ENCODE data around the gene CMIP. TPM values are rescaled to one million over a fixed set of nuclear protein-coding genes. Genes with fewer than 3 reads are reported as not detected.

CMIP gene
- total RNA-seq, 1 experiment from 2014 or later: 48.2 TPM

DNA sequence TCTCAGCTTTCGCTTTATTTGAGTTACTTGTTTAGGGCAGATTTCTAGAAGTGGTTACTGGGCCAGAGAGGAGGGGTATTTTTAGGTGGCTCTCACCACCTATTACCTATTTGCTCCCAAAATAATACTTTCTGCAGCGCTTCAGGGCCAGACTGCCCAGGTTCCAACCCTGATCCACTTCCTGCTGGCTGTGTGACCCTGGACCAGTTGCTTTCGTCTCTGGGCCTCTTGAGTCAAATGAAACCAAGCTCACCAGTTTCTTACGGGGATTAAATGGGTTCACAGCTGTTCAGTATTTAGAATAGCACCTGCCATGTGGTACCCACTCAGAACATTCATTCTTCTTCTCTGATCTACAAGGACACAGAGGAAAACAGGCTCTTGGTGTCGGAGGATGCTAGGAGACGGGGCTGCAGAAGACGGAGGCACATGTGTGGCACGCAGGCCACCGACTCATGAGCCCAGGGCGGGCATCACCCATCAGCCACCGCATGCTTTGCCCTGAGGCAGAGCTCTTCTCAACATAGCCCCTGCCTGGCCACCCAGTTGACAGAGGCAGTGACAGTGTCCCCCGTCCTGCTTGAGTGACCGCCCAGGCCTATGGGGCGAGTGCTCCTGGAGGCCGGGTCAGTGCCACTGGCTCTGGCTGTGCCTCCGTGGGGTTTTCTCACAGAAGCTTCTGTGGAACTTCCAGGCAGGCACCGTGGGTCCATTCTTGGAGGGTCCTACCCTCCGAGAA is 185.5 kb downstream of the CMIP start:
- Histone ChIP-seq H3K79me2 (ENCODE audit: insufficient read depth, low read length) (no peaks in the 10 kb centered on the region; the same call in 1 of the 2 replicates), H3K79me1 (ENCODE audit: insufficient read depth, low read depth, low read length, poor library complexity, severe bottlenecking) (no peaks in the 10 kb centered on the region), H4K8ac (replicated peaks; ENCODE audit: insufficient read length, low read depth, low read length) (no peak overlapping the region), H3K9ac (ENCODE audit: extremely low read depth, insufficient read length, low read length) (no peak overlapping the region), H3T11ph (ENCODE audit: low read length) (no peak overlapping the region), H2BK20ac (ENCODE audit: low read depth, low read length, poor library complexity, severe bottlenecking) (no peak overlapping the region), H3K14ac (ENCODE audit: insufficient read depth, low read length) (no peak overlapping the region), H2BK15ac (ENCODE audit: low read depth, low read length) (no peak overlapping the region), H3K23me2 (ENCODE audit: insufficient read length, low read depth, low read length, poor library complexity, severe bottlenecking) (no peaks in the 10 kb centered on the region), H3K18ac (ENCODE audit: insufficient read length, low read depth, low read length) (no peak overlapping the region), H3K23ac (ENCODE audit: insufficient read length, low read depth, low read length) (no peak overlapping the region), H4K20me1 (ENCODE audit: control insufficient read depth, insufficient read depth, insufficient read length) (no peaks in the 10 kb centered on the region), H2AK5ac (ENCODE audit: insufficient read length, low read length) (no peak overlapping the region), H3K27me3 (ENCODE audit: insufficient read depth, low read length) (no peaks in the 10 kb centered on the region), H2AFZ (ENCODE audit: low read length) (no peak overlapping the region), H3K4me2 (ENCODE audit: insufficient read depth, insufficient read length, low read length) (no peak overlapping the region), H2BK5ac (ENCODE audit: insufficient read length, low read length) (no peak overlapping the region), H3K4me1 (ENCODE audit: insufficient read depth, low read length) (peaks cover 4% of the 10 kb centered on the region; the same call in 1 of the 2 replicates), H3K56ac (ENCODE audit: insufficient read length, low read depth, low read length) (no peak overlapping the region), H2BK12ac (ENCODE audit: insufficient read length, low read depth, low read length) (no peak overlapping the region), H2BK120ac (ENCODE audit: low read depth, low read length, poor library complexity, severe bottlenecking) (no peak overlapping the region), H4K5ac (ENCODE audit: insufficient read length, low read depth, low read length) (no peak overlapping the region), H3K9me3 (ENCODE audit: control insufficient read depth, low read depth, low read length) (no peaks in the 10 kb centered on the region), H3K4ac (ENCODE audit: low read depth, low read length) (no peak overlapping the region), H4K91ac (ENCODE audit: insufficient read length, low read depth, low read length) (no peak overlapping the region), H3K27ac (ENCODE audit: insufficient read length, low read depth, low read length) (no peak overlapping the region)
- WGBS (ENCODE audit: extremely low coverage, insufficient read length, low lambda C conversion rate): no CpG with 5 or more reads among the region's 18 CpGs
- TF ChIP-seq, protein P1, sequence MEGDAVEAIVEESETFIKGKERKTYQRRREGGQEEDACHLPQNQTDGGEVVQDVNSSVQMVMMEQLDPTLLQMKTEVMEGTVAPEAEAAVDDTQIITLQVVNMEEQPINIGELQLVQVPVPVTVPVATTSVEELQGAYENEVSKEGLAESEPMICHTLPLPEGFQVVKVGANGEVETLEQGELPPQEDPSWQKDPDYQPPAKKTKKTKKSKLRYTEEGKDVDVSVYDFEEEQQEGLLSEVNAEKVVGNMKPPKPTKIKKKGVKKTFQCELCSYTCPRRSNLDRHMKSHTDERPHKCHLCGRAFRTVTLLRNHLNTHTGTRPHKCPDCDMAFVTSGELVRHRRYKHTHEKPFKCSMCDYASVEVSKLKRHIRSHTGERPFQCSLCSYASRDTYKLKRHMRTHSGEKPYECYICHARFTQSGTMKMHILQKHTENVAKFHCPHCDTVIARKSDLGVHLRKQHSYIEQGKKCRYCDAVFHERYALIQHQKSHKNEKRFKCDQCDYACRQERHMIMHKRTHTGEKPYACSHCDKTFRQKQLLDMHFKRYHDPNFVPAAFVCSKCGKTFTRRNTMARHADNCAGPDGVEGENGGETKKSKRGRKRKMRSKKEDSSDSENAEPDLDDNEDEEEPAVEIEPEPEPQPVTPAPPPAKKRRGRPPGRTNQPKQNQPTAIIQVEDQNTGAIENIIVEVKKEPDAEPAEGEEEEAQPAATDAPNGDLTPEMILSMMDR (conservative IDR thresholded peaks at IDR 0.05): no peak
- no peak for DNase-seq
- Mint-ChIP-seq H3K9me3 (no peaks in the 10 kb centered on the region), H3K36me3 (ENCODE audit: insufficient read depth in 1 of 3, low read depth in 3 of 3) (no peaks in the 10 kb centered on the region), H3K27me3 (ENCODE audit: low read depth) (no peaks in the 10 kb centered on the region), H3K4me1 (peaks cover 51 to 57% of the 10 kb centered on the region in 2 experiments), H3K27ac (peak overlapping the region in 1 of 3 experiments; percentile 88; a peak in 2 of 7 replicates), H3K4me3 (no peak overlapping the region)

Measured in H9 (cell line).